Parathyroid adenoma (tissue), 2 donors: Measurements from ENCODE around the gene ARHGAP26.

Source experiments
- H2AFZ ChIP-seq: fragments of 300-600 bp; sonication (generic); one replicate; pipeline ENCODE4 v1.7.0; 2017; ENCODE audit warnings: antibody characterized with exemption, mild to moderate bottlenecking
- H3K27ac ChIP-seq: fragments of 300-600 bp; sonication (generic); one replicate; pipeline ENCODE4 v1.7.0; 2017
- H3K27me3 ChIP-seq: fragments of 300-600 bp; sonication (generic); one replicate; pipeline ENCODE4 v1.7.0; 2017; ENCODE audit warnings: low read length; ENCODE audit not compliant: control insufficient read depth, insufficient read depth
- H3K36me3 ChIP-seq: fragments of 300-600 bp; sonication (generic); one replicate; pipeline ENCODE4 v1.7.0; 2017; ENCODE audit warnings: low read length; ENCODE audit not compliant: control insufficient read depth, insufficient read depth
- H3K4me1 ChIP-seq: fragments of 300-600 bp; sonication (generic); one replicate; pipeline ENCODE4 v1.7.0; 2017; ENCODE audit warnings: control low read depth
- H3K4me2 ChIP-seq: fragments of 300-600 bp; sonication (generic); one replicate; pipeline ENCODE4 v1.7.0; 2017; ENCODE audit warnings: low read length
- H3K4me3 ChIP-seq: fragments of 300-600 bp; sonication (generic); one replicate; pipeline ENCODE4 v1.7.0; 2017; ENCODE audit warnings: low read depth, low read length
- H3K79me2 ChIP-seq: fragments of 300-600 bp; sonication (generic); one replicate; pipeline ENCODE4 v1.7.0; 2017; ENCODE audit warnings: control low read depth
- H3K9ac ChIP-seq: fragments of 300-600 bp; sonication (generic); one replicate; pipeline ENCODE4 v1.7.0; 2017; ENCODE audit warnings: mild to moderate bottlenecking
- H3K9me3 ChIP-seq: fragments of 300-600 bp; sonication (generic); one replicate; pipeline ENCODE4 v1.7.0; 2017; ENCODE audit warnings: low read length; ENCODE audit not compliant: control insufficient read depth
- CTCF ChIP-seq: fragments of 300-600 bp; sonication (generic); IDR thresholded peaks from one replicate; pipeline ENCODE4 v1.7.0; 2017; ENCODE audit warnings: antibody characterized with exemption, mild to moderate bottlenecking
- donor health status: primary hyperparathyroidism.

Gene ARHGAP26

GRCh38 chr5:143174714-143175398 is 404.7 kb downstream of the ARHGAP26 start:
- Histone ChIP-seq H3K9me3 (no peaks in the 10 kb centered on the region), H3K9ac (no peak overlapping the region), H3K4me1 (no peaks in the 10 kb centered on the region), H3K27me3 (no peaks in the 10 kb centered on the region), H3K4me3 (no peak overlapping the region), H2AFZ (no peak overlapping the region), H3K36me3 (no peaks in the 10 kb centered on the region), H3K79me2 (no peaks in the 10 kb centered on the region), H3K4me2 (no peak overlapping the region), H3K27ac (no peak overlapping the region)
- TF ChIP-seq CTCF: no peak

- H2AFZ ChIP-seq: no peak overlapping the region
- no peak for TF ChIP-seq CTCF
- no peaks in the 10 kb centered on the region for H3K9me3 ChIP-seq
- no peaks in the 10 kb centered on the region for H3K4me1 ChIP-seq
- H3K27me3 ChIP-seq: no peaks in the 10 kb centered on the region
- H3K27ac ChIP-seq: no peak overlapping the region
- no peak overlapping the region for H3K4me2 ChIP-seq
- H3K36me3 ChIP-seq: no peaks in the 10 kb centered on the region
- no peak overlapping the region for H3K4me3 ChIP-seq
- H3K9ac ChIP-seq: no peak overlapping the region
- H3K79me2 ChIP-seq: no peaks in the 10 kb centered on the region
Measured at GRCh38 chr5:143176048-143176447, 405.9 kb downstream of the ARHGAP26 start.

- no peak overlapping the region for H3K27ac ChIP-seq
Measured at GRCh38 chr5:143177263-143177983, 407.2 kb downstream of the ARHGAP26 start.

GRCh38 chr5:143179126-143179740 is 409.1 kb downstream of the ARHGAP26 start:
- no peaks in the 10 kb centered on the region for H3K27me3 ChIP-seq
- no peak overlapping the region for H3K4me2 ChIP-seq
- H3K27ac ChIP-seq: no peak overlapping the region
- TF ChIP-seq CTCF: no peak
- no peak overlapping the region for H2AFZ ChIP-seq
- H3K36me3 ChIP-seq: no peaks in the 10 kb centered on the region
- H3K9ac ChIP-seq: no peak overlapping the region
- no peaks in the 10 kb centered on the region for H3K4me1 ChIP-seq
- no peaks in the 10 kb centered on the region for H3K79me2 ChIP-seq
- H3K9me3 ChIP-seq: no peaks in the 10 kb centered on the region
- no peak overlapping the region for H3K4me3 ChIP-seq

More at GRCh38 chr5:143177263-143177983, 407.2 kb downstream of the ARHGAP26 start:
- Histone ChIP-seq H3K36me3 (no peaks in the 10 kb centered on the region), H3K79me2 (no peaks in the 10 kb centered on the region), H3K4me3 (no peak overlapping the region), H3K9ac (no peak overlapping the region), H2AFZ (no peak overlapping the region), H3K4me1 (no peaks in the 10 kb centered on the region), H3K27me3 (no peaks in the 10 kb centered on the region), H3K9me3 (no peaks in the 10 kb centered on the region), H3K4me2 (no peak overlapping the region)
- no peak for TF ChIP-seq CTCF
